CD4-positive, alpha-beta memory T cell (primary cell): Measurements from ENCODE around the gene ZBTB11. TPM values are rescaled to one million over a fixed set of nuclear protein-coding genes. Genes with fewer than 3 reads are reported as not detected.
A peak's percentile ranks its signal among the peaks of the same experiment; 100 is the strongest.

Experiments
- CTCF ChIA-PET: fragments of 350-600 bp; sonication (Branson Sonifier 250); formaldehyde crosslinking; loops from one replicate; lab custom pipeline; 2021; ENCODE audit warnings: inconsistent platforms; ENCODE audit not compliant: partially characterized antibody; lab: Charles Lee
- POLR2A ChIA-PET: fragments of 350-600 bp; sonication (Branson Sonifier 250); formaldehyde crosslinking; loops from one replicate; lab custom pipeline; 2021; ENCODE audit not compliant: partially characterized antibody; lab: Charles Lee
- DNase-seq, 5 donors: peaks; one replicate each; pipeline versions ENCODE4 v3.0.0 to v3.0.0-alpha.2; 2020 to 2022; ENCODE audit warnings: mixed read lengths in 1 of 5
- H3K27ac ChIP-seq: one replicate; pipeline ENCODE4 v1.7.0; 2013; ENCODE audit warnings: low read depth, low read length
- H3K27me3 ChIP-seq: 2 replicates; pipeline ENCODE4 v1.7.0; 2013; ENCODE audit warnings: mild to moderate bottlenecking, low read length, moderate library complexity; ENCODE audit not compliant: insufficient read depth
- H3K36me3 ChIP-seq: 2 replicates; pipeline ENCODE4 v1.7.0; 2013; ENCODE audit warnings: mild to moderate bottlenecking, low read length, moderate library complexity; ENCODE audit not compliant: insufficient read depth
- H3K4me1 ChIP-seq: 2 replicates; pipeline ENCODE4 v1.7.0; 2013; ENCODE audit warnings: mild to moderate bottlenecking, low read length, moderate library complexity; ENCODE audit not compliant: insufficient read depth
- H3K4me3 ChIP-seq, 2 donors: one replicate each; pipeline ENCODE4 v1.7.0; 2013; ENCODE audit warnings: low read length in 2 of 2, mild to moderate bottlenecking in 1 of 2
- H3K9me3 ChIP-seq, 2 donors: one replicate each; pipeline ENCODE4 v1.7.0; 2013; ENCODE audit warnings: low read length in 2 of 2, control low read depth in 1 of 2; ENCODE audit not compliant: control insufficient read depth in 1 of 2
- H3K27ac Mint-ChIP-seq, 7 donors: one replicate each; pipeline ENCODE4 v1.8.0; 2020 to 2021; ENCODE audit warnings: mixed read lengths in 7 of 7, mild to moderate bottlenecking in 6 of 7, inconsistent platforms in 3 of 7, moderate library complexity in 3 of 7
- H3K27me3 Mint-ChIP-seq, 2 donors: one replicate each; pipeline ENCODE4 v1.8.0; 2020 to 2021; ENCODE audit warnings: mixed read lengths in 2 of 2
- H3K36me3 Mint-ChIP-seq, 2 donors: one replicate each; pipeline ENCODE4 v1.8.0; 2020 to 2021; ENCODE audit warnings: mixed read lengths in 2 of 2, inconsistent platforms in 1 of 2, mild to moderate bottlenecking in 1 of 2
- H3K4me1 Mint-ChIP-seq, 4 donors: one replicate each; pipeline ENCODE4 v1.8.0; 2020 to 2021; ENCODE audit warnings: mixed read lengths in 4 of 4, mild to moderate bottlenecking in 1 of 4
- H3K4me3 Mint-ChIP-seq, 8 donors: one replicate each; pipeline ENCODE4 v1.8.0; 2020 to 2021; ENCODE audit warnings: mixed read lengths in 8 of 8, mild to moderate bottlenecking in 7 of 8, moderate library complexity in 6 of 8, inconsistent platforms in 3 of 8
- H3K9me3 Mint-ChIP-seq, 8 donors: one replicate each; pipeline ENCODE4 v1.8.0; 2020 to 2021; ENCODE audit warnings: mixed read lengths in 8 of 8, mild to moderate bottlenecking in 5 of 8, inconsistent platforms in 3 of 8, moderate library complexity in 1 of 8
- intact Hi-C: fragments of 100-400 bp; cut with micrococcal nuclease; formaldehyde crosslinking; loops from one replicate; pipeline ENCODE4 v1.15.1; 2023
- polyA plus RNA-seq, 2 donors: library from polyadenylated mRNA; unstranded; fragments of 300-500 nt; fragmentation: Illumina TruSeq; gene quantifications; one replicate each; pipeline ENCODE4 v1.2.3, GENCODE V29; 2021
- total RNA-seq, 2 experiments: library from RNA; stranded (reverse); gene quantifications; one replicate each; pipeline ENCODE4 v1.2.3, GENCODE V29; 2021

The ZBTB11 gene
- total and polyA plus RNA-seq, 4 experiments from 2014 or later, result 8.9 to 50.8 (median 31.3) TPM

- no peaks in the 10 kb centered on the region for H3K27me3 ChIP-seq
- ChIA-PET POLR2A (interaction anchor here (0.8 to 4.7 kb wide), 20 partner anchors 9 to 1417 kb away, joined by 3 to 140 read pairs (median 5); partner anchors contain the start of genes CEP97, NFKBIZ, NXPE3 and PCNP), CTCF (interaction anchor here (0.9 to 3.9 kb wide), 3 partner anchors 9 to 104 kb away, joined by 3 to 21 read pairs (median 10); partner anchors contain the start of genes PCNP and RPL24)
- Mint-ChIP-seq H3K4me1 (peaks cover 19 to 68% (median 38%) of the 10 kb centered on the region in 4 donors), H3K36me3 (peaks cover 24 to 63% of the 10 kb centered on the region in 2 donors), H3K27ac (peak overlapping the region; percentile 96 to 99 (median 98)), H3K4me3 (peak overlapping the region; percentile 87 to 98 (median 94)), H3K27me3 (peaks cover 0 to 2% of the 10 kb centered on the region in 2 donors), H3K9me3 (peaks cover 0 to 6% (median 0%) of the 10 kb centered on the region in 8 donors)
- no peak for DNase-seq
- H3K27ac ChIP-seq, result peak overlapping the region; percentile 98
- H3K36me3 ChIP-seq, result peaks cover 26% of the 10 kb centered on the region
- no peaks in the 10 kb centered on the region for H3K9me3 ChIP-seq
- intact Hi-C loops, result loop anchor here (1.0 to 2.0 kb wide), 5 partner anchors 9 to 1277 kb away; partner anchors contain the start of genes LNP1, NXPE3, RPL24 and TFG
- H3K4me1 ChIP-seq, result peaks cover 45% of the 10 kb centered on the region
- H3K4me3 ChIP-seq, result peak overlapping the region; percentile 77 to 94
These were observed 729 bp upstream of the ZBTB11 start for GRCh38 chr3:101677436-101678286.

- Histone ChIP-seq H3K4me3 (peak overlapping the region; percentile 78 to 94), H3K27me3 (no peaks in the 10 kb centered on the region), H3K4me1 (peaks cover 44% of the 10 kb centered on the region), H3K36me3 (peaks cover 20% of the 10 kb centered on the region), H3K9me3 (no peaks in the 10 kb centered on the region), H3K27ac (peak overlapping the region; percentile 98)
- POLR2A ChIA-PET, result interaction anchor here (0.8 to 4.7 kb wide), 25 partner anchors 8 to 1416 kb away, joined by 3 to 140 read pairs (median 6); partner anchors contain the start of genes CEP97, LNP1, NFKBIZ and NXPE3
- Mint-ChIP-seq H3K36me3 (peaks cover 23 to 62% of the 10 kb centered on the region in 2 donors), H3K27me3 (peaks cover 0 to 2% of the 10 kb centered on the region in 2 donors), H3K9me3 (peaks cover 0 to 6% (median 0%) of the 10 kb centered on the region in 8 donors), H3K4me3 (peak overlapping the region; percentile 92 to 99 (median 96)), H3K4me1 (peaks cover 27 to 73% (median 45%) of the 10 kb centered on the region in 4 donors), H3K27ac (peak overlapping the region; percentile 97 to 99 (median 98))
- peak; percentile 94 to 96 (median 95) for DNase-seq
- intact Hi-C loops, result loop anchor here (1.0 to 2.0 kb wide), 4 partner anchors 48 to 1275 kb away; partner anchors contain the start of genes CEP97, LNP1, PCNP and TOMM70
- CTCF ChIA-PET, result interaction anchor here (1.2 to 3.9 kb wide), 4 partner anchors 9 to 105 kb away, joined by 3 to 21 read pairs (median 10); partner anchors contain the start of genes CEP97, PCNP and RPL24
These were observed 642 bp downstream of the ZBTB11 start for GRCh38 chr3:101676216-101676764.

GRCh38 chr3:101675709-101676215 lies 1.2 kb downstream of the ZBTB11 start:
- POLR2A ChIA-PET, result interaction anchor here (0.8 to 4.7 kb wide), 20 partner anchors 11 to 1415 kb away, joined by 3 to 140 read pairs (median 6); partner anchors contain the start of genes CEP97, LNP1, NFKBIZ and NXPE3
- Mint-ChIP-seq H3K27me3 (peaks cover 0 to 2% of the 10 kb centered on the region in 2 donors), H3K4me3 (peak overlapping the region; percentile 88 to 99 (median 96)), H3K4me1 (peaks cover 30 to 68% (median 47%) of the 10 kb centered on the region in 4 donors), H3K27ac (peak overlapping the region; percentile 89 to 99 (median 98)), H3K36me3 (peaks cover 22 to 61% of the 10 kb centered on the region in 2 donors), H3K9me3 (peaks cover 0 to 6% (median 0%) of the 10 kb centered on the region in 8 donors)
- peaks cover 18% of the 10 kb centered on the region for H3K36me3 ChIP-seq
- no peaks in the 10 kb centered on the region for H3K9me3 ChIP-seq
- H3K4me1 ChIP-seq, result peaks cover 44% of the 10 kb centered on the region
- no peaks in the 10 kb centered on the region for H3K27me3 ChIP-seq
- intact Hi-C loops, result loop anchor here (1.0 to 2.0 kb wide), 4 partner anchors 49 to 1275 kb away; partner anchors contain the start of genes CEP97, LNP1, PCNP and TOMM70
- DNase-seq, result peak in 1 of 5 donors; percentile 46
- CTCF ChIA-PET, result interaction anchor here (1.4 to 3.9 kb wide), 3 partner anchors 10 to 102 kb away, joined by 7 to 21 read pairs (median 12); partner anchors contain the start of genes CEP97, PCNP and RPL24
- peak overlapping the region; percentile 78 to 94 for H3K4me3 ChIP-seq
- peak overlapping the region; percentile 98 for H3K27ac ChIP-seq

GRCh38 chr3:101674518-101674917 lies 2.4 kb downstream of the ZBTB11 start:
- Histone ChIP-seq H3K9me3 (no peaks in the 10 kb centered on the region), H3K4me1 (peaks cover 44% of the 10 kb centered on the region), H3K36me3 (peaks cover 11% of the 10 kb centered on the region), H3K4me3 (no peak overlapping the region), H3K27me3 (no peaks in the 10 kb centered on the region), H3K27ac (no peak overlapping the region)
- peaks cover 30 to 62% (median 46%) of the 10 kb centered on the region in 4 donors for H3K4me1 Mint-ChIP-seq
- peak overlapping the region in 4 of 7 donors; percentile 85 to 99 (median 94) for H3K27ac Mint-ChIP-seq
- intact Hi-C loops, result no loop called here
- peaks cover 12 to 55% of the 10 kb centered on the region in 2 donors for H3K36me3 Mint-ChIP-seq
- peak overlapping the region in 7 of 8 donors; percentile 5 to 99 (median 94) for H3K4me3 Mint-ChIP-seq
- ChIA-PET POLR2A (interaction anchor here (1.0 to 4.7 kb wide), 3 partner anchors 10 to 100 kb away, joined by 4 to 140 read pairs (median 70); partner anchors contain the start of genes PCNP and RPL24), CTCF (interaction anchor here (3.9 kb wide), 1 partner anchor 101 kb away, joined by 21 read pairs; the partner anchor contains the start of gene PCNP)
- H3K9me3 Mint-ChIP-seq, result peaks cover 0 to 6% (median 0%) of the 10 kb centered on the region in 8 donors
- DNase-seq, result no peak
- peaks cover 0 to 2% of the 10 kb centered on the region in 2 donors for H3K27me3 Mint-ChIP-seq

GRCh38 chr3:101673953-101674352 lies 3.0 kb downstream of the ZBTB11 start:
- DNase-seq, result no peak
- Mint-ChIP-seq H3K27ac (peak overlapping the region in 4 of 7 donors; percentile 27 to 98 (median 64)), H3K4me3 (peak overlapping the region in 6 of 8 donors; percentile 26 to 65 (median 58)), H3K9me3 (peaks cover 0 to 6% (median 0%) of the 10 kb centered on the region in 8 donors), H3K27me3 (peaks cover 0 to 2% of the 10 kb centered on the region in 2 donors), H3K4me1 (peaks cover 30 to 62% (median 46%) of the 10 kb centered on the region in 4 donors), H3K36me3 (peaks cover 15 to 57% of the 10 kb centered on the region in 2 donors)
- ChIA-PET CTCF (no interaction called here), POLR2A (interaction anchor here (1.2 to 1.3 kb wide), 3 partner anchors 9 to 100 kb away, joined by 3 to 4 read pairs (median 3); no protein-coding TSS in a partner anchor)
- intact Hi-C loops, result no loop called here
- Histone ChIP-seq H3K9me3 (no peaks in the 10 kb centered on the region), H3K4me3 (no peak overlapping the region), H3K4me1 (peaks cover 44% of the 10 kb centered on the region), H3K36me3 (peaks cover 11% of the 10 kb centered on the region), H3K27ac (no peak overlapping the region), H3K27me3 (no peaks in the 10 kb centered on the region)

- H3K36me3 Mint-ChIP-seq, result peaks cover 34 to 62% of the 10 kb centered on the region in 2 donors
- Histone ChIP-seq H3K27ac (no peak overlapping the region), H3K36me3 (peaks cover 21% of the 10 kb centered on the region), H3K4me1 (peaks cover 32% of the 10 kb centered on the region), H3K27me3 (no peaks in the 10 kb centered on the region), H3K4me3 (no peak overlapping the region), H3K9me3 (no peaks in the 10 kb centered on the region)
- no peaks in the 10 kb centered on the region for H3K9me3 Mint-ChIP-seq
- POLR2A ChIA-PET, result no interaction called here
- no peaks in the 10 kb centered on the region for H3K27me3 Mint-ChIP-seq
- H3K27ac Mint-ChIP-seq, result peak overlapping the region in 4 of 7 donors; percentile 22 to 98 (median 60)
- H3K4me3 Mint-ChIP-seq, result no peak overlapping the region
- intact Hi-C loops, result no loop called here
- CTCF ChIA-PET, result no interaction called here
- no peak for DNase-seq
- H3K4me1 Mint-ChIP-seq, result peaks cover 25 to 43% (median 36%) of the 10 kb centered on the region in 4 donors
These were observed 5.9 kb downstream of the ZBTB11 start for GRCh38 chr3:101671014-101671413.
